Transverse colon (tissue), 3 donors: ENCODE measurements around the gene C1orf226.

Source experiments
- POLR2A ChIP-seq: fragments of 450-650 bp; IDR thresholded peaks from one replicate; pipeline ENCODE4 v1.6.1; 2016; ENCODE audit warnings: antibody characterized with exemption, mild to moderate bottlenecking, moderate library complexity
- TF ChIP-seq, protein P1 (sequence below), 5 experiments: fragments of 200-600 bp in 3 of 5; fragments of 450-650 bp in 2 of 5; sonication (generic) in 3 of 5; IDR thresholded peaks; 1 replicate in 2 of 5; 2 replicates in 3 of 5; pipeline ENCODE4 v1.5.1; 2016 to 2017; ENCODE audit warnings: antibody characterized with exemption in 5 of 5, inconsistent platforms in 3 of 5, mild to moderate bottlenecking in 2 of 5, moderate library complexity in 1 of 5

DNA sequence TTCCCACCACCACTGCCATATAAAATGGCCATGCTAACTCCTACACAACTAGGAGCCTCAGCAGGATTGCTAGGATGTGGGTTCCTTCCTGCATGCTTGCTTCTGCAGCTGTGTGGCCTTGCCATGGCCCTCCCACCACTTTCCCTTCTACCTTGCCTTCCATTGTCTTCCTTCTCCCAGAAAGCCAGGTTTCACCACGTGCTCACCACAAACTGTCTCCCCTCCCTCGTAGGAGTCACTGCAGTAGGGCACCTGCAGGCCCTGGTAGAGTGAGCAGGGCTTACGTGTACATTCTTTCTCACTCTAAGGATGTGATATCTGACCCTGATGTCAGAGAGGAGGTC is 3.7 kb downstream of the C1orf226 start:
- TF ChIP-seq, protein P1, sequence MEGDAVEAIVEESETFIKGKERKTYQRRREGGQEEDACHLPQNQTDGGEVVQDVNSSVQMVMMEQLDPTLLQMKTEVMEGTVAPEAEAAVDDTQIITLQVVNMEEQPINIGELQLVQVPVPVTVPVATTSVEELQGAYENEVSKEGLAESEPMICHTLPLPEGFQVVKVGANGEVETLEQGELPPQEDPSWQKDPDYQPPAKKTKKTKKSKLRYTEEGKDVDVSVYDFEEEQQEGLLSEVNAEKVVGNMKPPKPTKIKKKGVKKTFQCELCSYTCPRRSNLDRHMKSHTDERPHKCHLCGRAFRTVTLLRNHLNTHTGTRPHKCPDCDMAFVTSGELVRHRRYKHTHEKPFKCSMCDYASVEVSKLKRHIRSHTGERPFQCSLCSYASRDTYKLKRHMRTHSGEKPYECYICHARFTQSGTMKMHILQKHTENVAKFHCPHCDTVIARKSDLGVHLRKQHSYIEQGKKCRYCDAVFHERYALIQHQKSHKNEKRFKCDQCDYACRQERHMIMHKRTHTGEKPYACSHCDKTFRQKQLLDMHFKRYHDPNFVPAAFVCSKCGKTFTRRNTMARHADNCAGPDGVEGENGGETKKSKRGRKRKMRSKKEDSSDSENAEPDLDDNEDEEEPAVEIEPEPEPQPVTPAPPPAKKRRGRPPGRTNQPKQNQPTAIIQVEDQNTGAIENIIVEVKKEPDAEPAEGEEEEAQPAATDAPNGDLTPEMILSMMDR (IDR thresholded peaks at IDR 0.05) = no peak
- no peak for TF ChIP-seq POLR2A
